ENCODE results near the gene SNX32. TPM values are rescaled to one million over a fixed set of nuclear protein-coding genes. Genes with fewer than 3 reads are reported as not detected.
"Not testable (repeated sequence)": the region's sequence is repeated elsewhere in the genome, so short reads cannot be mapped to it uniquely, and the experiment has no call there.

Gene SNX32
- polyA plus RNA-seq, 2 of the 4 experiments (the other 2 are of a cell fraction): 0.08 TPM; not detected in 1

DNA sequence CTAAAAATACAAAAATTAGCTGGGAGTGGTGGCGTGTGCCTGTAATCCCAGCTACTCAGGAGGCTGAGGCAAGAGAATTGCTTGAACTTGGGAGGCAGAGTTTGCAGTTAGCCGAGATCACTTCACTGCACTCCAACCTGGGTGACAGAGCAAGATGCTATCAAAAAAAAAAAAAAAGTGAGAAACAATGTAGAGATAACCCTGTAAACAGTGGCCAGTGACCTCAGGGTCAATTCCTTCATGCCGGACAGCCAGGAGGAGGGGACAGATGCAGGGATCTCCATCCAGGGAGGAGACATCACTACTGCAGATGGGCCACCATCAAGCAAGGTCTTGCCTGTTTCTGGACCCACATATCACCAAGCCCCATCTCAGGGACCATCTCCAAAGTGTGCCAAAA, 14.0 kb downstream of the SNX32 start:
- ATAC-seq: no peak
- no peak overlapping the region for H3K27ac ChIP-seq
- H3K9me3 ChIP-seq: no peaks in the 10 kb centered on the region
- 82% methylated on average over 3 of the region's 3 CpGs for whole genome bisulfite sequencing (ENCODE audit: missing lambda C conversion rate)
- H3K4me1 ChIP-seq: no peaks in the 10 kb centered on the region
- POLR2A ChIA-PET: interaction anchor here (0.7 to 5.6 kb wide), 3 partner anchors 11 to 401 kb away, joined by 3 to 36 read pairs (median 4); partner anchors contain the start of genes CFL1, KAT5 and MUS81
- DNase-seq (ENCODE audit: low read depth in 1 of 2, low spot score in 1 of 2): no peak
- no peak for FAIRE-seq
- CTCF ChIA-PET: interaction anchor here (0.6 to 7.5 kb wide), 9 partner anchors 9 to 136 kb away, joined by 3 to 45 read pairs (median 4); partner anchors contain the start of genes FIBP, KAT5 and MUS81
- no peak for TF ChIP-seq TP53 (CRISPR knock-in tag; IDR thresholded peaks at IDR 0.05)
- TF ChIP-seq NFE2L2 (conservative IDR thresholded peaks at IDR 0.05; ENCODE audit: low read length): no peak
- TF ChIP-seq NPAS2 (CRISPR knock-in tag; IDR thresholded peaks at IDR 0.05; ENCODE audit: borderline replicate concordance): no peak
- TF ChIP-seq CHD2 (IDR thresholded peaks at IDR 0.05; ENCODE audit: low read length, partially characterized antibody): no peak
- TF ChIP-seq BHLHE40 (IDR thresholded peaks at IDR 0.05; ENCODE audit: low read depth, low read length): no peak
- TF ChIP-seq, protein P1, sequence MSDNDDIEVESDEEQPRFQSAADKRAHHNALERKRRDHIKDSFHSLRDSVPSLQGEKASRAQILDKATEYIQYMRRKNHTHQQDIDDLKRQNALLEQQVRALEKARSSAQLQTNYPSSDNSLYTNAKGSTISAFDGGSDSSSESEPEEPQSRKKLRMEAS (IDR thresholded peaks at IDR 0.05): no peak
- TF ChIP-seq ESRRA (IDR thresholded peaks at IDR 0.05; ENCODE audit: borderline replicate concordance, low read length): no peak
- TF ChIP-seq JUNB (IDR thresholded peaks at IDR 0.05): no peak
- no peak for TF ChIP-seq ZFP36 (IDR thresholded peaks at IDR 0.05; ENCODE audit: borderline replicate concordance, partially characterized antibody)
- TF ChIP-seq RNF2 (IDR thresholded peaks at IDR 0.05; ENCODE audit: borderline replicate concordance, low read depth): no peak
- TF ChIP-seq EHF (CRISPR knock-in tag; IDR thresholded peaks at IDR 0.05): no peak
- no peak for TF ChIP-seq EP300 (IDR thresholded peaks at IDR 0.05)
- no peak for TF ChIP-seq MAZ (IDR thresholded peaks at IDR 0.05; ENCODE audit: borderline replicate concordance, low read depth, low read length)
- TF ChIP-seq KDM5A (IDR thresholded peaks at IDR 0.05): no peak
- TF ChIP-seq POLR2AphosphoS2 (conservative IDR thresholded peaks at IDR 0.05; ENCODE audit: low read length): no peak
- no peak for TF ChIP-seq MYC (IDR thresholded peaks at IDR 0.05; ENCODE audit: borderline replicate concordance, low read length)
- no peak overlapping the region for H3K4me3 ChIP-seq
- no peak overlapping the region for H3K4me2 ChIP-seq

DNA sequence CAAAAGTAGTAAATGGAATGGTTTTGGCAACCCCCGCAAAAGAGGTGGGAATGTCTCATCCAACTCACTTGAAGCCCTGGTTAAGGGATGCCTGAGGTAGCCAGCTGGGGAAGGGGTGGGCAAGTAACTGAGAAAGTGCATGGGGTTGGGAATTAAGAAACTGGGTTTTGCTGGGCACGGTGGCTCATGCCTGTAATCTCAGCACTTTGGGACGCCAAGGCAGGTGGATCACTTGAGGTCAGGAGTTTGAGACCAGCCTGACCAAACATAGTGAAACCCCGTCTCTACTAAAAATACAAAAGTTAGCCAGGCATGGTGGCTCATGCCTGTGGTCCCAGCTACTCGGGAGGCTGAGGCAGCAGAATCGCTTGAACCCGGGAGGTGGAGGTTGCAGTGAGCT, 14.9 kb downstream of the SNX32 start:
- FAIRE-seq: not testable (repeated sequence)

DNA sequence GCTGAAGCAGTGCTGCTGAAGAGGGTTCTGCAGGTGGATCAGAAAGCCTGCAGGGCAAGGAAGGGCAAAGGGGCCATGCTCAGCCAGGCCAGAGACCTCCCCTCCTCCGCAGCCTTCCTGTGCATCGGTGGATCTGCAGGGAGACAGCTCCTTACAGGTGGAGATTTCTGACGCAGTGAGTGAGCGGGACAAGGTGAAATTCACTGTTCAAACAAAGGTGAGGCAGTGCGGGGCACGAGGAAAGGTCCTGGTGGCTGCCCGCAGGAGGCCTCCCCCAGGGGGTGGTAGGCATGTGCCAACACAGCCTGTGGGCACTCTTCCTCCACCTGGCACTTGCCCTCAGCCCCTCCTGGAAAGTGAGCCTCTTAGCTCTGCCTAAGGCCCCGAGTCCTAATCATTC, 15.6 kb downstream of the SNX32 start:
- DNase-seq (ENCODE audit: low read depth in 1 of 2, low spot score in 1 of 2): no peak
- TF ChIP-seq, protein P2, sequence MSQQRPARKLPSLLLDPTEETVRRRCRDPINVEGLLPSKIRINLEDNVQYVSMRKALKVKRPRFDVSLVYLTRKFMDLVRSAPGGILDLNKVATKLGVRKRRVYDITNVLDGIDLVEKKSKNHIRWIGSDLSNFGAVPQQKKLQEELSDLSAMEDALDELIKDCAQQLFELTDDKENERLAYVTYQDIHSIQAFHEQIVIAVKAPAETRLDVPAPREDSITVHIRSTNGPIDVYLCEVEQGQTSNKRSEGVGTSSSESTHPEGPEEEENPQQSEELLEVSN (IDR thresholded peaks at IDR 0.05; ENCODE audit: borderline replicate concordance, low read depth): no peak
- no peak for TF ChIP-seq HEYL (CRISPR knock-in tag; IDR thresholded peaks at IDR 0.05)
- no peak for FAIRE-seq
- ATAC-seq: peak; percentile 6 to 17; a peak in 5 of 6 replicates
- Histone ChIP-seq H3K4me3 (no peak overlapping the region), H3K4me2 (no peak overlapping the region), H3K9me3 (no peaks in the 10 kb centered on the region), H3K27ac (peak overlapping the region in 1 of 2 experiments; percentile 15; a peak in 1 of 6 replicates), H3K4me1 (peaks cover 4% of the 10 kb centered on the region)
- WGBS (ENCODE audit: missing lambda C conversion rate): 50% methylated on average over 8 of the region's 8 CpGs
- POLR2A ChIA-PET: interaction anchor here (5.6 kb wide), 1 partner anchor 10 kb away, joined by 36 read pairs; the partner anchor contains the start of genes CFL1 and MUS81
- CTCF ChIA-PET: interaction anchor here (0.7 to 7.5 kb wide), 10 partner anchors 9 to 140 kb away, joined by 3 to 45 read pairs (median 5); partner anchors contain the start of genes KAT5 and MUS81

More for the DNA sequence above, 14.9 kb downstream of the SNX32 start:
- CTCF ChIA-PET: interaction anchor here (0.5 to 7.5 kb wide), 9 partner anchors 9 to 140 kb away, joined by 3 to 45 read pairs (median 4); partner anchors contain the start of genes KAT5 and MUS81
- 67% methylated on average over 7 of the region's 7 CpGs for WGBS (ENCODE audit: missing lambda C conversion rate)
- DNase-seq (ENCODE audit: low read depth in 1 of 2, low spot score in 1 of 2); H3K4me2 ChIP-seq; H3K4me3 ChIP-seq; ATAC-seq; H3K4me1 ChIP-seq; H3K9me3 ChIP-seq; H3K27ac ChIP-seq: not testable (repeated sequence)
- POLR2A ChIA-PET: interaction anchor here (5.6 kb wide), 1 partner anchor 10 kb away, joined by 36 read pairs; the partner anchor contains the start of genes CFL1 and MUS81

DNA sequence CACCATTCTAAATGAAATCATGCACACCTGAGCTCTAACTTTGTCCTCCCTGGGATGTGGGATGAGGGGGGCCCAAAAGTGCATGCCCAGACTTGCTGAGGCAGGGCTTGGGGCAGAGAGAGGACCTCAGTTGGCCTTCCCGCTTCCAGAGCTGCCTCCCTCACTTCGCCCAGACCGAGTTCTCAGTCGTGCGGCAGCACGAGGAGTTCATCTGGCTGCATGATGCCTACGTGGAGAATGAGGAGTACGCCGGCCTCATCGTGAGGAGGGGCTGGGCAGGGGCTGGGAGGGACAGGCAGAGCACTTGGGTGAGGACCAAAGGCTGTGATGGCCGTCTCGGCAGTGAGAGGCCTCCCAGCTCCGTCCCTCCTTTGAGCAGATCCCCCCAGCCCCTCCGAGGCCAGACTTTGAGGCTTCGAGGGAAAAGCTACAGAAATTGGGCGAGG, 16.0 kb downstream of the SNX32 start:
- 85% methylated on average over 16 of the region's 16 CpGs for WGBS (ENCODE audit: missing lambda C conversion rate)
- peak; percentile 8 to 12; a peak in 4 of 6 replicates for ATAC-seq
- CTCF ChIA-PET: interaction anchor here (0.7 to 7.5 kb wide), 8 partner anchors 10 to 145 kb away, joined by 3 to 45 read pairs (median 6); partner anchors contain the start of genes KAT5 and MUS81

More for the DNA sequence above, 16.0 kb downstream of the SNX32 start:
- H3K4me2 ChIP-seq: no peak overlapping the region
- POLR2A ChIA-PET: interaction anchor here (5.6 kb wide), 1 partner anchor 9 kb away, joined by 36 read pairs; the partner anchor contains the start of genes CFL1 and MUS81
- peak overlapping the region in 1 of 2 experiments; percentile 15; a peak in 1 of 6 replicates for H3K27ac ChIP-seq
- FAIRE-seq (no peak), DNase-seq (ENCODE audit: low read depth in 1 of 2, low spot score in 1 of 2) (no peak)
- peaks cover 8% of the 10 kb centered on the region for H3K4me1 ChIP-seq
- TF ChIP-seq SREBF2 (IDR thresholded peaks at IDR 0.05): no peak
- no peak for TF ChIP-seq HOXB13 (CRISPR knock-in tag; IDR thresholded peaks at IDR 0.05; ENCODE audit: low read depth)
- no peak for TF ChIP-seq EHF (CRISPR knock-in tag; IDR thresholded peaks at IDR 0.05)
- TF ChIP-seq FOSB (CRISPR knock-in tag; IDR thresholded peaks at IDR 0.05): no peak
- TF ChIP-seq POLR2A (IDR thresholded peaks at IDR 0.05; ENCODE audit: low read length): no peak
- TF ChIP-seq ZC3H11A (IDR thresholded peaks at IDR 0.05): no peak
- TF ChIP-seq, protein P3, sequence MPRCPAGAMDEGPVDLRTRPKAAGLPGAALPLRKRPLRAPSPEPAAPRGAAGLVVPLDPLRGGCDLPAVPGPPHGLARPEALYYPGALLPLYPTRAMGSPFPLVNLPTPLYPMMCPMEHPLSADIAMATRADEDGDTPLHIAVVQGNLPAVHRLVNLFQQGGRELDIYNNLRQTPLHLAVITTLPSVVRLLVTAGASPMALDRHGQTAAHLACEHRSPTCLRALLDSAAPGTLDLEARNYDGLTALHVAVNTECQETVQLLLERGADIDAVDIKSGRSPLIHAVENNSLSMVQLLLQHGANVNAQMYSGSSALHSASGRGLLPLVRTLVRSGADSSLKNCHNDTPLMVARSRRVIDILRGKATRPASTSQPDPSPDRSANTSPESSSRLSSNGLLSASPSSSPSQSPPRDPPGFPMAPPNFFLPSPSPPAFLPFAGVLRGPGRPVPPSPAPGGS (IDR thresholded peaks at IDR 0.05): no peak
- no peak for TF ChIP-seq BHLHE40 (IDR thresholded peaks at IDR 0.05; ENCODE audit: low read depth, low read length)
- no peak overlapping the region for H3K4me3 ChIP-seq
- no peaks in the 10 kb centered on the region for H3K9me3 ChIP-seq
